ENCODE data around the gene LRP1B.

- TF ChIP-seq POLR2AphosphoS5 (IDR thresholded peaks at IDR 0.05; ENCODE audit: low read depth, low read length) (no peak), SIN3A (IDR thresholded peaks at IDR 0.05; ENCODE audit: borderline replicate concordance, insufficient read depth, low read length) (no peak), REST (IDR thresholded peaks at IDR 0.05; ENCODE audit: insufficient read depth in 1 of 2, low read depth in 2 of 2, low read length in 2 of 2) (no peak), TAF1 (IDR thresholded peaks at IDR 0.05; ENCODE audit: borderline replicate concordance, insufficient read depth, low read length) (no peak)
Observed at GRCh38 chr2:141075753-141076152, 1055.1 kb downstream of the LRP1B start.

Measured in PFSK-1 (cell line).